Endodermal cell (in vitro differentiated cells): ENCODE measurements around the gene MPP2. TPM values are rescaled to one million over a fixed set of nuclear protein-coding genes. Genes with fewer than 3 reads are reported as not detected.

ENCODE experiments used
- DNase-seq: peaks from one replicate; pipeline ENCODE4 v3.0.0-alpha.2; 2017
- H3K27ac ChIP-seq: 2 replicates; pipeline ENCODE4 v1.5.1; 2013; ENCODE audit warnings: mild to moderate bottlenecking, low read depth, low read length, moderate library complexity
- H3K27me3 ChIP-seq: 2 replicates; pipeline ENCODE4 v1.6.1; 2013; ENCODE audit warnings: mild to moderate bottlenecking, low read length, moderate library complexity; ENCODE audit not compliant: insufficient read depth, control insufficient read depth, poor library complexity, severe bottlenecking
- H3K36me3 ChIP-seq: 2 replicates; pipeline ENCODE4 v1.7.0; 2013; ENCODE audit warnings: mild to moderate bottlenecking, low read length, moderate library complexity; ENCODE audit not compliant: control insufficient read depth, insufficient read depth
- H3K4me1 ChIP-seq: one replicate; pipeline ENCODE4 v1.7.0; 2013; ENCODE audit warnings: low read length; ENCODE audit not compliant: control insufficient read depth, insufficient read depth
- H3K4me3 ChIP-seq: 2 replicates; pipeline ENCODE4 v1.5.1; 2013; ENCODE audit warnings: mild to moderate bottlenecking, low read length, moderate library complexity
- H3K9ac ChIP-seq: 2 replicates; pipeline ENCODE4 v1.6.1; 2013; ENCODE audit warnings: mild to moderate bottlenecking, low read length, moderate library complexity; ENCODE audit not compliant: poor library complexity, severe bottlenecking; ENCODE audit errors: extremely low read depth
- H3K9me3 ChIP-seq: 2 replicates; pipeline ENCODE4 v1.6.1; 2013; ENCODE audit warnings: mild to moderate bottlenecking, low read length, moderate library complexity; ENCODE audit not compliant: control insufficient read depth
- H3K27ac Mint-ChIP-seq: 2 replicates; pipeline ENCODE4 v1.8.0; 2020; ENCODE audit warnings: mixed read lengths
- H3K27me3 Mint-ChIP-seq: 2 replicates; pipeline ENCODE4 v1.8.0; 2021; ENCODE audit warnings: mild to moderate bottlenecking, mixed read lengths; ENCODE audit not compliant: insufficient read depth
- H3K36me3 Mint-ChIP-seq: 2 replicates; pipeline ENCODE4 v1.8.0; 2020; ENCODE audit warnings: low read depth, mixed read lengths
- H3K4me1 Mint-ChIP-seq: 2 replicates; pipeline ENCODE4 v1.8.0; 2020; ENCODE audit warnings: mixed read lengths
- H3K4me3 Mint-ChIP-seq: 2 replicates; pipeline ENCODE4 v1.8.0; 2020; ENCODE audit warnings: mild to moderate bottlenecking, moderate library complexity, mixed read lengths
- H3K9me3 Mint-ChIP-seq: 2 replicates; pipeline ENCODE4 v1.8.0; 2020; ENCODE audit warnings: mild to moderate bottlenecking, mixed read lengths
- CTCF ChIP-seq: fragments of 200-600 bp; sonication (generic); conservative IDR thresholded peaks from 2 replicates; pipeline ENCODE4 v1.5.0; 2021; ENCODE audit warnings: antibody characterized with exemption, mild to moderate bottlenecking
- WGBS, 2 experiments: methylation state at CpG; one replicate each; pipeline versions ENCODE4 v1.1.5 to v1.1.7; 2013; ENCODE audit warnings: missing lambda C conversion rate in 2 of 2, mixed read lengths in 1 of 2; ENCODE audit not compliant: insufficient coverage in 1 of 2, insufficient read length in 1 of 2; 5-methylcytosine and 5-hydroxymethylcytosine counted together
- total RNA-seq, 2 donors: library from RNA; stranded (reverse); fragmentation: NEBNext Ultra II Directional in 1 of 2; extraction: Animal tissue kit (Norgen Biotek cat#: 25700) in 1 of 2; gene quantifications; 2 replicates in 1 of 2; 3 replicates in 1 of 2; pipeline ENCODE4 v1.2.1, GENCODE V29; 2021

The MPP2 gene
- total RNA-seq, 2 donors from 2014 or later = 16.2 to 18.3 TPM

GRCh38 chr17:43860077-43860725 is 47.1 kb downstream of the MPP2 start:
- Histone ChIP-seq H3K9ac (no peak overlapping the region), H3K9me3 (no peaks in the 10 kb centered on the region), H3K4me1 (no peaks in the 10 kb centered on the region), H3K36me3 (no peaks in the 10 kb centered on the region), H3K4me3 (no peak overlapping the region), H3K27ac (no peak overlapping the region), H3K27me3 (no peaks in the 10 kb centered on the region)
- Mint-ChIP-seq H3K9me3 (peaks cover 5% of the 10 kb centered on the region), H3K27ac (no peak overlapping the region), H3K27me3 (no peaks in the 10 kb centered on the region), H3K4me3 (no peak overlapping the region), H3K36me3 (no peaks in the 10 kb centered on the region), H3K4me1 (peaks cover under 1% of the 10 kb centered on the region)
- no peak for TF ChIP-seq CTCF
- DNase-seq = no peak
- 92 to 95% methylated on average over 6 to 12 of the region's 12 CpGs for WGBS, 2 experiments

- 83 to 85% methylated on average over 6 to 12 of the region's 12 CpGs for WGBS, 2 experiments
- H3K27me3 Mint-ChIP-seq = peaks cover 2% of the 10 kb centered on the region
Measured at GRCh38 chr17:43857957-43858600, 49.3 kb downstream of the MPP2 start.

GRCh38 chr17:43857141-43857540 is 50.2 kb downstream of the MPP2 start:
- no peaks in the 10 kb centered on the region for H3K36me3 Mint-ChIP-seq

More at GRCh38 chr17:43857957-43858600, 49.3 kb downstream of the MPP2 start:
- Mint-ChIP-seq H3K9me3 (peaks cover 5% of the 10 kb centered on the region), H3K36me3 (no peaks in the 10 kb centered on the region), H3K27ac (no peak overlapping the region), H3K4me3 (no peak overlapping the region), H3K4me1 (peaks cover 4% of the 10 kb centered on the region)
- Histone ChIP-seq H3K27me3 (no peaks in the 10 kb centered on the region), H3K36me3 (no peaks in the 10 kb centered on the region), H3K9ac (no peak overlapping the region), H3K4me1 (no peaks in the 10 kb centered on the region), H3K4me3 (no peak overlapping the region), H3K9me3 (no peaks in the 10 kb centered on the region), H3K27ac (no peak overlapping the region)
- TF ChIP-seq CTCF = no peak
- no peak for DNase-seq

More at GRCh38 chr17:43857141-43857540, 50.2 kb downstream of the MPP2 start:
- H3K9ac ChIP-seq = no peak overlapping the region
- no peak overlapping the region for H3K27ac Mint-ChIP-seq
- H3K4me3 ChIP-seq = no peak overlapping the region
- no peaks in the 10 kb centered on the region for H3K9me3 ChIP-seq
- no peak overlapping the region for H3K27ac ChIP-seq
- H3K4me1 ChIP-seq = no peaks in the 10 kb centered on the region
- no peak for TF ChIP-seq CTCF
- H3K36me3 ChIP-seq = no peaks in the 10 kb centered on the region
- no peaks in the 10 kb centered on the region for H3K27me3 ChIP-seq
- no peak overlapping the region for H3K4me3 Mint-ChIP-seq
- H3K9me3 Mint-ChIP-seq = peaks cover 5% of the 10 kb centered on the region
- DNase-seq = no peak
- H3K4me1 Mint-ChIP-seq = peaks cover 4% of the 10 kb centered on the region
- peaks cover 4% of the 10 kb centered on the region for H3K27me3 Mint-ChIP-seq
- WGBS, 2 experiments = 95 to 100% methylated on average over 4 to 5 of the region's 5 CpGs
